ENCODE results near the gene RNF224.

DNA sequence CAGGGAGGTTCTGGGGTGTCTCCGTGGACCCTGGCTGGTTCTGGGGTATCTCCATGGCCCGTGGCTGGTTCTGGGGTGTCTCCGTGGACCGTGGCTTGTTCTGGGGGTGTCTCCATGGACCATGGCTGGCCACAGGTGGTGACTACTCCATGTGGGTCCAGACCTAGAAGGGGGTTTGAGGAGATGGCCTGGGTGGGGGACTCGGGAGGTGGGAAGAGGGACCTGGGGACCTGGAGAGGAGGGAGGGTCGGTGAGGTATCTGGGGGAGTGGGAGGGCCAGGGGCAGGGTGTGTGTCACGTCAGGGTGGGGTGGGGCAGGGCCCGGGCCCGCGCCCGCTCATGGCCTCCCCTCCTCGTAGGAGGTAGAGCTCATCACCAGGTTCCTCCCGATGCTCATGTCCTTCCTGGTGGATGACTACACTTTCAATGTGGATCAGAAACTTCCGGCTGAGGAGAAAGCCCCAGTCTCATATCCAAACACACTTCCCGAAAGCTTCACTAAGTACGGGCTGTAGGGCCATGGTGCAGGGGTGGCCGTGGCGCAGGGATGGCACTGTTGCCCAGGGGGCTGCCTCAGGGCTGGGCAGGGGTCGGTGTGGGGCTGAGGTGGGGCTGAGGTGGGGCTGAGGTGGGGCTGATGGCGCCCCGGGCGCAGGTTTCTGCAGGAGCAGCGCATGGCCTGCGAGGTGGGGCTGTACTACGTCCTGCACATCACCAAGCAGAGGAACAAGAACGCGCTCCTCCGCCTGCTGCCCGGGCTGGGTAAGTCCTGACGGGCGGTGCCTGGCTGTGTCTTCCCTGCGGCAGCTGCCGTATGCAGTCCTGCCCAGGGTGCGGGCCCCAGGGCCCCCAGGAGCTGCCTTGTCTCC, 39.5 kb downstream of the RNF224 start:
- TF ChIP-seq, protein P1, sequence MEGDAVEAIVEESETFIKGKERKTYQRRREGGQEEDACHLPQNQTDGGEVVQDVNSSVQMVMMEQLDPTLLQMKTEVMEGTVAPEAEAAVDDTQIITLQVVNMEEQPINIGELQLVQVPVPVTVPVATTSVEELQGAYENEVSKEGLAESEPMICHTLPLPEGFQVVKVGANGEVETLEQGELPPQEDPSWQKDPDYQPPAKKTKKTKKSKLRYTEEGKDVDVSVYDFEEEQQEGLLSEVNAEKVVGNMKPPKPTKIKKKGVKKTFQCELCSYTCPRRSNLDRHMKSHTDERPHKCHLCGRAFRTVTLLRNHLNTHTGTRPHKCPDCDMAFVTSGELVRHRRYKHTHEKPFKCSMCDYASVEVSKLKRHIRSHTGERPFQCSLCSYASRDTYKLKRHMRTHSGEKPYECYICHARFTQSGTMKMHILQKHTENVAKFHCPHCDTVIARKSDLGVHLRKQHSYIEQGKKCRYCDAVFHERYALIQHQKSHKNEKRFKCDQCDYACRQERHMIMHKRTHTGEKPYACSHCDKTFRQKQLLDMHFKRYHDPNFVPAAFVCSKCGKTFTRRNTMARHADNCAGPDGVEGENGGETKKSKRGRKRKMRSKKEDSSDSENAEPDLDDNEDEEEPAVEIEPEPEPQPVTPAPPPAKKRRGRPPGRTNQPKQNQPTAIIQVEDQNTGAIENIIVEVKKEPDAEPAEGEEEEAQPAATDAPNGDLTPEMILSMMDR (optimal IDR thresholded peaks at IDR 0.05 in 1 of 3, IDR thresholded peaks at IDR 0.05 in 1 of 3, conservative IDR thresholded peaks at IDR 0.05 in 1 of 3; ENCODE audit: extremely low read depth in 1 of 3, insufficient read depth in 2 of 3, low read length in 3 of 3), result no peak
- no peak for TF ChIP-seq EZH2 (IDR thresholded peaks at IDR 0.05; ENCODE audit: low read length)
